Hindlimb muscle (tissue), 1 donor: ENCODE results near the gene PRR13. TPM values are rescaled to one million over a fixed set of nuclear protein-coding genes. Genes with fewer than 3 reads are reported as not detected.

Experiments used
- DNase-seq: peaks from one replicate; pipeline ENCODE4 v3.0.0-alpha.2; 2013
- polyA plus RNA-seq: library from polyadenylated mRNA; unstranded; fragments of 120-200 nt; gene quantifications from one replicate; pipeline ENCODE4 v1.2.1, GENCODE V29; 2013; ENCODE audit not compliant: insufficient read length

Gene PRR13
- polyA plus RNA-seq, 1 donor: 50.8 TPM

DNA sequence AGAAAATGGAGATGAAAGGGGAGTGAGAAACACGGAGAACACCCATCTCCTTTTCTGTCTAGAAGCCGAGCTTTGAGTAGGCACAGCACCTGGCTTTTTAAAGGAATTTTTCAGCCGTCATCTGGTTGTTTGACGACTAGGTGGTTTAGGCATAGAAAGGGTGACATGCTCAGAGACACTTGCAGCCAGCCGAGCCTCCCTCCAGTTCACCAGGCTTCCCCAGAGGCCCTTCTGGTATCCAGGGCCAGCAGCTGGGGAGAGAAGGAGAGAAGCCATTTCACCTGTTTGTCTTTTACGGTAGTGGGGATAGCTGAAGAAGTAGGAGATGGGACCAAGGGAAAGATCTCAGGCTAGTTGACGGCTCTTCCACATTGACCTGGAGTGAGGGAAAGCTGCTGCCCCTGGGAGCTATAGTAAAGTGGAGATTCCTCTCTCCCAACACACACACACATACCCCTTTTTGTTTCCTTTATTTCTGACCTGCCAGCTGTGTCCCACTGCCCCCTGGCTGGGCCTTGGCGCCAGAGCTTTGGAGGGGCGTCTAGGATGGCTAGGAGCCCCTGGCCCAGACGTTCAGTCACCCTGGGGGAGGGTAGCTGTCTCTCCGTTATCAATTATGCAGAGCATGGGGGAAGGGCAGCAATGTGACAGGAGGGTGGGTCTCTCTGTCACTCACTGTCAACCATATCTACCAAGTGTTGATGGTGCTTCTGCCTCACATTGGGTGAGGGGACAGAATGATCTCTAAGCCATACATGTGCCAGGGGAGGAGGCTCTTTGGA, 52.3 kb downstream of the PRR13 start:
- DNase-seq: no peak

Other genes with a start within 250 kb of the PRR13 start
- gene ITGB7, start 234.5 kb upstream of the PRR13 start, polyA plus RNA-seq: 0.76 TPM
- 24.8 TPM for gene RARG, start 209.5 kb upstream of the PRR13 start, polyA plus RNA-seq
- gene ESPL1, start 173.4 kb upstream of the PRR13 start, polyA plus RNA-seq: 5.1 TPM
- 416 TPM for gene PFDN5, start 146.2 kb upstream of the PRR13 start, polyA plus RNA-seq
- gene MYG1, start 142.0 kb upstream of the PRR13 start, polyA plus RNA-seq: 38.9 TPM
- gene AAAS, start 120.1 kb upstream of the PRR13 start, polyA plus RNA-seq: 55.9 TPM
- gene SP7, start 105.4 kb upstream of the PRR13 start, polyA plus RNA-seq: 0.13 TPM
- 39.9 TPM for gene SP1, start 61.6 kb upstream of the PRR13 start, polyA plus RNA-seq
- not detected for gene AMHR2, start 17.9 kb upstream of the PRR13 start, polyA plus RNA-seq
- gene PCBP2, start 10.4 kb downstream of the PRR13 start, polyA plus RNA-seq: 560 TPM
- gene MAP3K12, start 57.7 kb downstream of the PRR13 start, polyA plus RNA-seq: 18.4 TPM
- gene TARBP2, start 59.5 kb downstream of the PRR13 start, polyA plus RNA-seq: 24.7 TPM
- 0.48 TPM for gene NPFF, start 65.8 kb downstream of the PRR13 start, polyA plus RNA-seq
- gene ATF7, start 184.6 kb downstream of the PRR13 start, polyA plus RNA-seq: 54.4 TPM
- 826 TPM for gene ATP5MC2, start 234.3 kb downstream of the PRR13 start, polyA plus RNA-seq